Measurements from ENCODE around the gene PEPD.

PEPD gene

DNA sequence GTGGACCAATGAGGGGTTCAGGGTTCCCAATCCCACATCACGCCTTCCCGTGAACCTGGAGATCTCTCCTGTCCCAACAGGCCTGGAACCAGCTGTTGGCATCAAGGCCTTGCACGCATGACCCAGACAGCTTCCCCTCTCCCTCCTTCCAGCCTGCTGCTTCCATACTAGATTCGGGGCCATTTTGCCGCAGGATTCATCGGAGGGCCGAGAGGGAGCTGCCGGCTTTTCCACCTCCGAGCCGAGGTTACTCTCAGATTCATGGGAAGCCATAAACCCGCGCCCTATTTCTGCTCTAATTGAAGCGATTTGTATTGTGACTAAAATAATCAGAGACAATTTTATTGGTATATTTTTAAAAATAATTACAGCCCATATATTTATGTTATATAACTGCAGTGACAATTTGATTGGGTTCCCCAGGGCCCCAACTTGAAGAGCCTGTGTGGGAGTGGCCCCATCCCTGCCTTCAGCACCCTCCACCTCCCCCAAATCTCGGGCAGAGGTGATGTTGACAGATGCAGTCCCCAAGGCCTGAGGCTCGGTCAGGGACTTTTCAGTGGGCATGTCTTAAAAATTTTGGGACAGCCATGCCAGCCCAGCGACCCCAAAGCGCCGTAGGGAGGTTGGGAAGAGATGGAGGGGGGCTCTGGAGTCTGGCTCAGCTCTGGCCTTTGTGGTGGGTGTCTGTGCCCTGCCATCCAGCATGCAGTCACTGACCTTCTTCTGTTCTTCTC lies 30.8 kb upstream of the PEPD start:
- H3K9me3 ChIP-seq = no peaks in the 10 kb centered on the region
- no peaks in the 10 kb centered on the region for H3K4me1 ChIP-seq (ENCODE audit: control insufficient read depth in 1 of 2, insufficient read depth in 1 of 2, low read depth in 1 of 2, low read length in 1 of 2)
- no peak overlapping the region for H3K27ac ChIP-seq
- TF ChIP-seq, protein P1, sequence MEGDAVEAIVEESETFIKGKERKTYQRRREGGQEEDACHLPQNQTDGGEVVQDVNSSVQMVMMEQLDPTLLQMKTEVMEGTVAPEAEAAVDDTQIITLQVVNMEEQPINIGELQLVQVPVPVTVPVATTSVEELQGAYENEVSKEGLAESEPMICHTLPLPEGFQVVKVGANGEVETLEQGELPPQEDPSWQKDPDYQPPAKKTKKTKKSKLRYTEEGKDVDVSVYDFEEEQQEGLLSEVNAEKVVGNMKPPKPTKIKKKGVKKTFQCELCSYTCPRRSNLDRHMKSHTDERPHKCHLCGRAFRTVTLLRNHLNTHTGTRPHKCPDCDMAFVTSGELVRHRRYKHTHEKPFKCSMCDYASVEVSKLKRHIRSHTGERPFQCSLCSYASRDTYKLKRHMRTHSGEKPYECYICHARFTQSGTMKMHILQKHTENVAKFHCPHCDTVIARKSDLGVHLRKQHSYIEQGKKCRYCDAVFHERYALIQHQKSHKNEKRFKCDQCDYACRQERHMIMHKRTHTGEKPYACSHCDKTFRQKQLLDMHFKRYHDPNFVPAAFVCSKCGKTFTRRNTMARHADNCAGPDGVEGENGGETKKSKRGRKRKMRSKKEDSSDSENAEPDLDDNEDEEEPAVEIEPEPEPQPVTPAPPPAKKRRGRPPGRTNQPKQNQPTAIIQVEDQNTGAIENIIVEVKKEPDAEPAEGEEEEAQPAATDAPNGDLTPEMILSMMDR (IDR thresholded peaks at IDR 0.05) = no peak
- H3K36me3 ChIP-seq = no peaks in the 10 kb centered on the region
- no peak overlapping the region for H3K4me3 ChIP-seq (ENCODE audit: low read depth in 1 of 2, low read length in 1 of 2)
- no peaks in the 10 kb centered on the region for H3K27me3 ChIP-seq

DNA sequence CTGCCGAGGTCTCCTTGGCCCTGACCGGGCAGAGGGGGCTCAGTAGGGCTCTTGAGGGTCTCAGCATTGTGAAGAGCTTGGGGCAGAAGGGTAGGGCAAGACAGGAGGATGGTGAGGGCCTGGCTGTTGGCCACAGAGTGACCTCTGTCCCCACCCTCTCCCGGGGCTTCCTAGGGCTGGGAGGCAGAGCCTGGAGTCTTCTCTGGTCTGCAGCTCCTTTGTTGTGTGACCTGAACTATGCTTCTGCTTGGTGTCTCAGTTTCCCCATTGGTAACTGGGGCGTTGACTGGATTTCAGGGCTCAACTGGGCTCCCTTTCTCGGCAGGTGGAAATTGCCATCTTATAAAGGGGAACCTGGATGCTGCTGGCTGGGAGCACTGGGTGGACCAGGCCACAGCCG lies 30.1 kb upstream of the PEPD start:
- Histone ChIP-seq H3K27me3 (no peaks in the 10 kb centered on the region), H3K36me3 (no peaks in the 10 kb centered on the region), H3K9me3 (no peaks in the 10 kb centered on the region), H3K4me3 (ENCODE audit: low read depth in 1 of 2, low read length in 1 of 2) (no peak overlapping the region), H3K27ac (no peak overlapping the region), H3K4me1 (ENCODE audit: control insufficient read depth in 1 of 2, insufficient read depth in 1 of 2, low read depth in 1 of 2, low read length in 1 of 2) (no peaks in the 10 kb centered on the region)
- TF ChIP-seq, protein P1 (IDR thresholded peaks at IDR 0.05) = no peak

- H3K36me3 ChIP-seq = no peaks in the 10 kb centered on the region
- H3K9me3 ChIP-seq = no peaks in the 10 kb centered on the region
- H3K4me3 ChIP-seq (ENCODE audit: low read depth in 1 of 2, low read length in 1 of 2) = no peak overlapping the region
- H3K27ac ChIP-seq = no peak overlapping the region
- no peaks in the 10 kb centered on the region for H3K27me3 ChIP-seq
- H3K4me1 ChIP-seq (ENCODE audit: control insufficient read depth in 1 of 2, insufficient read depth in 1 of 2, low read depth in 1 of 2, low read length in 1 of 2) = no peaks in the 10 kb centered on the region
- TF ChIP-seq, protein P1 (IDR thresholded peaks at IDR 0.05) = no peak
Observed at GRCh38 chr19:33550768-33551167, 29.2 kb upstream of the PEPD start.

DNA sequence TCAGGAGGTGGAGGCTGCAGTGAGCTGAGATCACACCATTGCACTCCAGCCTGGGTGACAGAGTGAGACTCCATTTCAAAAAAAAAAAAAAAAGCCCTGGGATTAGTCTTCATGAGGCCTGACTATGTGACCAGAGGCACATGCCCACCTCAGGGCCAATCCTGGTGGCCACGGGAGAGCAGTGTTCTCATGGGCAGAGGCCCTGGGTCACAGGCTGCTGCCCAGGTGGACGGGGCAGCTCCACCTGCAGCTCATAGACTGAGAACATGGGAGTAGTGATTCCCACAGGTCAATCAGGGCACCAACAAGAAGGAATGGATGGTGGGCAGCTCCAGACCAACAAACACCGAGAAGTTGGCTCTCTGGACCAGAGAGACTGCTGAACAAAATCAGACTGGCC lies 26.1 kb upstream of the PEPD start:
- H3K9me3 ChIP-seq = no peaks in the 10 kb centered on the region
- H3K4me3 ChIP-seq (ENCODE audit: low read depth in 1 of 2, low read length in 1 of 2) = no peak overlapping the region
- TF ChIP-seq, protein P1 (IDR thresholded peaks at IDR 0.05) = no peak
- no peaks in the 10 kb centered on the region for H3K4me1 ChIP-seq (ENCODE audit: control insufficient read depth in 1 of 2, insufficient read depth in 1 of 2, low read depth in 1 of 2, low read length in 1 of 2)
- no peaks in the 10 kb centered on the region for H3K36me3 ChIP-seq
- H3K27me3 ChIP-seq = no peaks in the 10 kb centered on the region
- H3K27ac ChIP-seq = no peak overlapping the region

- no peaks in the 10 kb centered on the region for H3K9me3 ChIP-seq
- TF ChIP-seq, protein P1 (IDR thresholded peaks at IDR 0.05) = no peak
- no peak overlapping the region for H3K4me3 ChIP-seq (ENCODE audit: low read depth in 1 of 2, low read length in 1 of 2)
- H3K27me3 ChIP-seq = no peaks in the 10 kb centered on the region
- no peaks in the 10 kb centered on the region for H3K36me3 ChIP-seq
- no peaks in the 10 kb centered on the region for H3K4me1 ChIP-seq (ENCODE audit: control insufficient read depth in 1 of 2, insufficient read depth in 1 of 2, low read depth in 1 of 2, low read length in 1 of 2)
- H3K27ac ChIP-seq = no peak overlapping the region
Observed at GRCh38 chr19:33546656-33547055, 25.1 kb upstream of the PEPD start.
